Astrocyte of the spinal cord (primary cell): ENCODE data around the gene PGAM1.
"Not testable (repeated sequence)": the region's sequence is repeated elsewhere in the genome, so short reads cannot be mapped to it uniquely, and the experiment has no call there.

ENCODE experiments used
- DNase-seq: peaks from one replicate; pipeline ENCODE4 v3.0.0; 2011; ENCODE audit warnings: low read depth, low spot score
- H3K4me3 ChIP-seq: 2 replicates; pipeline ENCODE4 v1.5.1; 2011; ENCODE audit warnings: low read depth, mild to moderate bottlenecking, low read length, moderate library complexity
- CTCF ChIP-seq: IDR thresholded peaks from 2 replicates; pipeline ENCODE4 v1.5.1; 2012; ENCODE audit warnings: low read depth, mild to moderate bottlenecking, low read length, inconsistent platforms
- in situ Hi-C: cut with HindIII; loops from 2 replicates; pipeline ENCODE4 v1.10.0; 2017; ENCODE audit warnings: low sequenced_read_pairs

The PGAM1 gene

GRCh38 chr10:97462309-97462708 lies 36.3 kb downstream of the PGAM1 start:
- in situ Hi-C loops: no loop called here

GRCh38 chr10:97463363-97464132 lies 37.6 kb downstream of the PGAM1 start:
- DNase-seq: peak; percentile 43
- in situ Hi-C loops: no loop called here
- TF ChIP-seq CTCF: peak; percentile 80
- no peak overlapping the region for H3K4me3 ChIP-seq

More at GRCh38 chr10:97462309-97462708, 36.3 kb downstream of the PGAM1 start:
- no peak for DNase-seq
- no peak for TF ChIP-seq CTCF
- no peak overlapping the region for H3K4me3 ChIP-seq

GRCh38 chr10:97464226-97464625 lies 38.2 kb downstream of the PGAM1 start:
- H3K4me3 ChIP-seq: no peak overlapping the region
- DNase-seq: no peak
- no peak for TF ChIP-seq CTCF
- in situ Hi-C loops: no loop called here

GRCh38 chr10:97465982-97466381 lies 40.0 kb downstream of the PGAM1 start:
- no peak for DNase-seq
- in situ Hi-C loops: no loop called here
- no peak for TF ChIP-seq CTCF
- no peak overlapping the region for H3K4me3 ChIP-seq

- in situ Hi-C loops: no loop called here
- no peak for TF ChIP-seq CTCF
- DNase-seq: no peak
- no peak overlapping the region for H3K4me3 ChIP-seq
These were observed 40.8 kb downstream of the PGAM1 start for GRCh38 chr10:97466755-97467154.

- in situ Hi-C loops: no loop called here
- no peak for DNase-seq
- H3K4me3 ChIP-seq: no peak overlapping the region
- no peak for TF ChIP-seq CTCF
These were observed 42.2 kb downstream of the PGAM1 start for GRCh38 chr10:97468162-97468561.

- DNase-seq, in situ Hi-C loops, H3K4me3 ChIP-seq: not testable (repeated sequence)
These were observed 42.8 kb downstream of the PGAM1 start for GRCh38 chr10:97468781-97469180.
